Stimulated activated memory B cell treated with anti-CD40 and anti-IgM and Interleukin-4, amounts not matched to agents 10 μg/mL and 1 μg/mL and 100 μg/mL, for 72 hours (primary cell): Measurements from ENCODE around the gene OR4A5.
"Not testable (repeated sequence)": the region's sequence is repeated elsewhere in the genome, so short reads cannot be mapped to it uniquely, and the experiment has no call there.

Source experiments
- ATAC-seq: fragments of 150-1000 bp; cut with Tn5 transposase; 2 replicates; pipeline ENCODE4 v1.10.0; 2021
- H3K27ac Mint-ChIP-seq: one replicate; pipeline ENCODE4 v1.8.0; 2022; ENCODE audit warnings: mild to moderate bottlenecking, mixed read lengths
- H3K27me3 Mint-ChIP-seq: one replicate; pipeline ENCODE4 v1.8.0; 2022; ENCODE audit warnings: mixed read lengths
- H3K36me3 Mint-ChIP-seq: one replicate; pipeline ENCODE4 v1.8.0; 2022; ENCODE audit warnings: mixed read lengths
- H3K4me1 Mint-ChIP-seq: one replicate; pipeline ENCODE4 v1.8.0; 2022; ENCODE audit warnings: mixed read lengths
- H3K4me3 Mint-ChIP-seq: one replicate; pipeline ENCODE4 v1.8.0; 2022; ENCODE audit warnings: mild to moderate bottlenecking, moderate library complexity, mixed read lengths
- H3K9me3 Mint-ChIP-seq: one replicate; pipeline ENCODE4 v1.8.0; 2022; ENCODE audit warnings: mixed read lengths

The OR4A5 gene, protein sequence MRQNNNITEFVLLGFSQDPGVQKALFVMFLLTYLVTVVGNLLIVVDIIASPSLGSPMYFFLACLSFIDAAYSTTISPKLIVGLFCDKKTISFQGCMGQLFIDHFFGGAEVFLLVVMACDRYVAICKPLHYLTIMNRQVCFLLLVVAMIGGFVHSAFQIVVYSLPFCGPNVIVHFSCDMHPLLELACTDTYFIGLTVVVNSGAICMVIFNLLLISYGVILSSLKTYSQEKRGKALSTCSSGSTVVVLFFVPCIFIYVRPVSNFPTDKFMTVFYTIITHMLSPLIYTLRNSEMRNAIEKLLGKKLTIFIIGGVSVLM

GRCh38 chr11:54706532-54706931, at the start of gene OR4A5:
Gene OR4A5, plus strand, starts transcription at chr11:54706832. Its CDS starts 53 bp downstream, at chr11:54706885.
- H3K27ac Mint-ChIP-seq, H3K4me3 Mint-ChIP-seq, H3K36me3 Mint-ChIP-seq, H3K27me3 Mint-ChIP-seq, H3K4me1 Mint-ChIP-seq, ATAC-seq: not testable (repeated sequence)
- peaks cover 16% of the 10 kb centered on the region for H3K9me3 Mint-ChIP-seq

GRCh38 chr11:54720094-54720493, 13.5 kb downstream of the OR4A5 start:
- not testable (repeated sequence) for H3K27ac Mint-ChIP-seq, H3K4me3 Mint-ChIP-seq

More at GRCh38 chr11:54720094-54720493, 13.5 kb downstream of the OR4A5 start:
- not testable (repeated sequence) for H3K4me1 Mint-ChIP-seq, H3K27me3 Mint-ChIP-seq, H3K36me3 Mint-ChIP-seq, ATAC-seq, H3K9me3 Mint-ChIP-seq
